ENCODE measurements around the gene BORCS5. TPM values are rescaled to one million over a fixed set of nuclear protein-coding genes. Genes with fewer than 3 reads are reported as not detected.

Gene BORCS5
- total and polyA plus RNA-seq, 2 of the 8 experiments (the other 6 are each of a cell fraction or from before 2014, with no cell fraction given) = 8.3 to 17.4 TPM

DNA sequence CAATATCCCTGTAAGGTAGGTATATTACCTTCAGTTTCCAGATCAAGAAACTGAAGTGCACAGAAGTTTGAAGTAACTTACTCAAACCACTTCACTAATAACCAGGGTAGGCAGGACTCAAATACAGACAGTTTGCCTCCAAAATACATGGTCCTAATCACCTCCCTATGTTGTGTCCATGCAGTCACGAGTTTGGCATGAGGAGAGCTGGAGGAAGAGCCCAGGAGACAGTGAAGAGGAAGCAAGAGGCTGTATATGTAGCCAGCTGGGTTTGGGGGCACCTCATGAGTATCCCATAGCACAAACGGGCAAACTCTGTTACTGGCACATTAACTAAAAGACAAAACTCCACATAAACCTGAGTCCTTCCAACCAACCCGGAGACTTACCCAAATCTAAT, 126.6 kb downstream of the BORCS5 start (continued):
- TF ChIP-seq HDAC6 (IDR thresholded peaks at IDR 0.05; ENCODE audit: low read depth, low read length) = no peak
